Activated gamma-delta T cell treated with anti-CD3 and anti-CD28 coated beads, Interleukin-2, amount 50 U/mL, for 16 hours (primary cell): ENCODE results near the gene PREB.
A peak's percentile ranks its signal among the peaks of the same experiment; 100 is the strongest.

ENCODE experiments used
- DNase-seq: peaks from one replicate; pipeline ENCODE4 v3.0.0-alpha.2; 2020; ENCODE audit warnings: low read depth

PREB gene

GRCh38 chr2:27095745-27096651, 38.4 kb downstream of the PREB start:
- no peak for DNase-seq

DNA sequence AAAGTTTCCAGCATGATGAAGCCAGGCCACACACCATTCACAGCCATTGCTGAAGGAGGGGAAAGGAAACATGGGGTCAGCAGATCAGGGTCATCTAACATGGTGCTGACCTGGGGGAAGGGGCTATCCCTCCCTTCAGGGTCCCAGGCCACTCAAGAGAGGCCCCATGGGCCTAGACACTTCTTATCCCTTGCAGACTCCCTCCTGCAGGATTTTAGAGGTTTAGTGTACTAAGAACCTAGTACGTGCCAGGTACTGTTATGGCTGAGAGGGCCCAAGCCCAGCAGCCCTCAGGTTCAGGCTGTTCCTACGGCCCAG, 39.0 kb downstream of the PREB start:
- DNase-seq: no peak

DNA sequence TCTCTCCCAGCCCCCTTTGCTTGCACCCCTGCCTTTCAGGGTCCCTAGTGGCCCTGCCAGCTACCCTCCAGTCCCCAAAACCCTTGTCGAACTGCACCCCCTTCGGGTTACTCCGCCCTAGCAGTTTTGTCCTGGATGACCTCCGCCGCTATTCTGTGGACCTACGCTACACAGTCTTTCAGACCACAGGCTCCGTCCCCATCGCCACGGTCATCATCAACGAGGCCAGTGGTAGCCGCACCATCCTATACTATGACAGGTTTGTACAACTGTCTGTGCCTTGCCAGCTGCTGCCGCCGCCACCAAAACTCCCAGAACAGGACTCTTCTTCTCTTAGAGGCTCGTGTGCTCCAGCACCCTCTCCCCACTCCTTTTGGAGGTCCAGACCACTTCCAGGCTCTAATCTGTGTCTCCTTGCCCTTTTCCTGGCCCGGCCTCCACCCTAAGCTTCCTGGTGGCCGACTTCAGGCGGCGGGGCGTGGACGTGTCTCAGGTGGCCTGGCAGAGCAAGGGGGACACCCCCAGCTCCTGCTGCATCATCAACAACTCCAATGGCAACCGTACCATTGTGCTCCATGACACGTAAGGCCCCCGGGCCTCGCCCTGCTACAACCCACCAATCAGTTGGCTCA, 40.0 kb downstream of the PREB start:
- no peak for DNase-seq

- no peak for DNase-seq
Observed at GRCh38 chr2:27093430-27094352, 40.7 kb downstream of the PREB start.

DNA sequence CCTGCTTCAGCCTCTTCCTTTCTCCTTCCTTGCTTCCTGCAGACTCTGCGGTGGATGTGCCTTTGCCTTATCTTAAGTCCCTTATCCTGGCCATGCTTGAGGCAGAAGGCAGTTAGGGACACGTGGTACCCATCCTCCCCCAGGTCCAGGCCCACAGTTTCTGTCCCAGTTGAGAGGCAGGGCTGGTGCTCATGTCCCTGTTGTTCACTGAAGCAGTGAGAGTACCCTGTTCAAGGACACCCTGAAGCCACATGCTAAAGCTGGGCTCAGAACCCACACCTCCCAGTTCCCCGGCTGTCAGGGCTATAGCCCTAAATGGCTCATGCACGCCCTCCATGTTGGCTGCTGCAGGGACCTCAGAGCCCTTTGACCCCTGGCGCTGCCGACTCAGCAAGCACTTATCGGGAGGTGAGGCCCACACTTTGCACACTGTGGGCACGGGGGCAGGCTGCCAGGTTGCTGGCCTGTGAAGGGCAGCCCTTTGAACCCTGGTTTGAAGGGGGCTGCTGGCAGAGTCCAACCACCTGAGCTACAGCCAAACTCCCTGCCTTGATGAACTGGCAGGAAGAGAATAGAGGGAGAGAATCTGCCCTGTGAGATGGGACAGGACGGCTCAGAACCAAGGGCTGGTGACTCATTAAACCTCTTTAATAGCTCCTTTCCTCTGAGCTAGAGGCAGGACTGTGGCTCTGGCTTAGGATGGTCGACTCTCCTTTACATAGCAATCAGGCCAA, 41.6 kb downstream of the PREB start:
- no peak for DNase-seq

DNA sequence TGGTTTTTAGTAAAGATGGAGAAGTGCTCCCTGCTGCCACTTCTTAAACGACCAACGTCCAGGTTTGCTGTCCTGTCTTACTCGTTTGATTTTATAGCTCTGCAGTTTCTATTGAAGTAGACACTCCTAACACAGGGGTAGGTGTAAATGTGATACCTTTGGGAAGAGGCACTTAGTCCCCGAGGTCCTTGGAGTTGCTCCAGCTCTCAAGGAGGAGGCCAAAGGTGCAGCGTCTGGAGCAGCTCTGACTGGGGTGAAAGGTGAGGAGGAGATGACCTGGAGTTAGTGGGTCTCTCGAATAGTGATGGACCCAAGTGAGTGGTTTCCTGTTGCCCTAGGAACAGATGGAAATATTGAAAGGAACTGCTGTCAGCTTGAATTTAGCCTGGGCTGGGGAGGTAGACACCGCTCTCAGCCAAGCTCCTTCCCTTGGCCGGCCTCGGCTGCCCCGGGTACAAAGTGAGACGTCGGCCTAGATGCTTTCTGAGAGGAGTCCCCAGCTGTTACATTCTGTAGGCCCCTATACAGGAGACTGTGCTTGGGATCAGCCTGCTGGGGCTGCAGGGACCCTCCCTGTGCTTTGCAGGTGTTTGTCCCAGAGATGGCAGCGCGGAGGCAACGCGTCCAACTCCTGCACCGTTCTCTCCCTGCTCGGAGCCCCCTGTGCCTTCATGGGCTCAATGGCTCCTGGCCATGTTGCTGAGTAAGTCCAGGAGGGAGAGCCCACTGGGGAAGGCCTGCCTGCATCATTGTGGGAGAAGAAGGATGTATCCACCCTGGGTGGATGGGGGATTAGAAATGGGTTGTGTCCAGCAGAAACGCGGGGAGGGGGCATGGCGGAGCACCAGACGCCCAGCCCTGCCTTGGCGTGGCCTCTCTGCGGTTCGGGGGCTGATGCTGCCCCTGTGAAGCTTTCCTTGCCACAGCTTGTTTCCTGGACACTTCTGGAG, 42.4 kb downstream of the PREB start:
- DNase-seq: no peak

DNA sequence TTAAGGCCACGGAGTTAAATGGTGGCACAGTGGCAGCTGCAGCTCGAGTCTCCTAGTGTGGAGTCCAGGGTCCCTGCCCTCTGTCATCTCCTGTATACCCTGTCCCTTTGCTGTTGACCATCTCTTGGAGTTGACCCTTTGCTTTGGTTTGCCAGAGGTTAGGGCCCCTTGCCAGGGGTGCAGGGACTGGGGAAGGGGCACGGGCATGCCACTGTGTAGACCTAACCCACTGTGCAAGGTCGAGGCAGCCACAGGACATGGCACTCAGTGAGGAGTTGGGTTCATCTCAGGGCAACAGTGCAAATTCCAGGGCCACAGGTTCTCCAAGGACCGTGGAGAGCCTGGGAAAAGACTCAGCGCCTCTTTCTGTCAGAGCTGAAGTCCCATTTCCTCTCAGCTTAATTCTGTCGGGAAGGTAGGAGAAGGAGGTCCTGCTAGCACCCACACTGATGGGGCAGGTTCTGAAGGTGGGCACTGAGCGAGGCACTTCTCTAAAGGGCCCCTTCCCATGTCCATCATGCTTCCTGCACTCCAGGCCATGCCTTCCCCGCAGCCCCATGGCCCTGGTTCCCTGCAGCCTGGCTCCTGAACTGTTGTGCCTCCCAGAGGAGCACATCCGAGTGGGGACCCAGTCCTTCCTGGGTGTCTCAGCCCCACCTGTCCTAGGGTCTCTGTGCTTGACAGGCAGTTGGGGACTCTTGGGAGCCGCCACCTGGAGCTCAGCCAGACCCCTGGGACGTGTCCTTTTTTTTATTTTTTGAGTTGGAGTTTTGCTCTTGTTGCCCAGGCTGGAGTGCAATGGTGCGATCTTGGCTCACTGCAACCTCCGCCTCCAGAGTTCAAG, 45.1 kb downstream of the PREB start:
- DNase-seq: no peak

- DNase-seq: no peak
Observed at GRCh38 chr2:27088634-27089033, 45.8 kb downstream of the PREB start.

DNA sequence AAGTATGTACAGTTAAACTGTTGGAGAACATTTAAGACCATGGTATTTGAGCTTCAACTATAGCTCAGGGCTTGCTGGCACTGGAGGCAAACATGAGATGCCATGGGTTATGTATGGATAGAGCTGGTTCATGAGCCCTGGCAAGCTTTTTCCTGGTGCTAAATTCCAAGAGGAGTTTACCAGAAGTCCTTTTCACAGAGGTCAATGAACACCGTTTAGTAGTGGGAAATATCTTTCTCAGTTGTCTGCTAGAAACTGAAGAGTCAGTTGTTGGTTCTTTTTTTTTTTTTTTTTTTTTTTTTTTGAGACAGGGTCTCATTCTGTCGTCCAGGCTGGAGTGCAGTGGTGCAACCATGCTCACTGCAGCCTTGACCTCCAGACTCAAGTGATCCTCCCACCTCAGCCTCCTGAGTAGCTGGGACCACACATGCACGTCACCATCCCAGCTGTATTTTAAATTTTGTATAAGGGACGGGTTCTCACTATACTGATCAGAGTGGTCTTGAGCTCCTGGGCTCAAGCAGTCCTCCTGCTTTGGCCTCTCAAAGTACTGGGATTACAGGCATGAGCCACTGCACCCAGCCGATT, 46.5 kb downstream of the PREB start:
- no peak for DNase-seq

DNA sequence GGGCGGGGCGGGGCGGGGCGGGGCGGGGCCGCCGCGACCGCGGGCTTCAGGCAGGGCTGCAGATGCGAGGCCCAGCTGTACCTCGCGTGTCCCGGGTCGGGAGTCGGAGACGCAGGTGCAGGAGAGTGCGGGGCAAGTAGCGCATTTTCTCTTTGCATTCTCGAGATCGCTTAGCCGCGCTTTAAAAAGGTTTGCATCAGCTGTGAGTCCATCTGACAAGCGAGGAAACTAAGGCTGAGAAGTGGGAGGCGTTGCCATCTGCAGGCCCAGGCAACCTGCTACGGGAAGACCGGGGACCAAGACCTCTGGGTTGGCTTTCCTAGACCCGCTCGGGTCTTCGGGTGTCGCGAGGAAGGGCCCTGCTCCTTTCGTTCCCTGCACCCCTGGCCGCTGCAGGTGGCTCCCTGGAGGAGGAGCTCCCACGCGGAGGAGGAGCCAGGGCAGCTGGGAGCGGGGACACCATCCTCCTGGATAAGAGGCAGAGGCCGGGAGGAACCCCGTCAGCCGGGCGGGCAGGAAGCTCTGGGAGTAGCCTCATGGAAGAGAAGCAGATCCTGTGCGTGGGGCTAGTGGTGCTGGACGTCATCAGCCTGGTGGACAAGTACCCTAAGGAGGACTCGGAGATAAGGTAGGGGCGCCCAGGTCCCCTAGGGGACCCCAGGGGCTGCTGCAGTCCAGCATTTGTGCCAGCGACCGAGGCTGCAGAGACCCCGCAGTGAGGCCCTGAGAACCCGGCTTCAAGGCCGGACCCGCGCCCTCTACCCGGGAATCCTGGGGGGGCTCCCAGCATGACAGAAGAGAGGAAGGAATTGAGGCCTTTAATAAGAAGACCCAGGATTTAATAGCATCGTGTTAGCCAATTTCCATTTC, 47.5 kb downstream of the PREB start, which contains the start of gene KHK:
Gene KHK, plus strand, starts transcription at position 49 of the 870 bp plus-strand sequence. Its CDS starts 488 bp downstream, at position 537.
- DNase-seq: no peak

DNA sequence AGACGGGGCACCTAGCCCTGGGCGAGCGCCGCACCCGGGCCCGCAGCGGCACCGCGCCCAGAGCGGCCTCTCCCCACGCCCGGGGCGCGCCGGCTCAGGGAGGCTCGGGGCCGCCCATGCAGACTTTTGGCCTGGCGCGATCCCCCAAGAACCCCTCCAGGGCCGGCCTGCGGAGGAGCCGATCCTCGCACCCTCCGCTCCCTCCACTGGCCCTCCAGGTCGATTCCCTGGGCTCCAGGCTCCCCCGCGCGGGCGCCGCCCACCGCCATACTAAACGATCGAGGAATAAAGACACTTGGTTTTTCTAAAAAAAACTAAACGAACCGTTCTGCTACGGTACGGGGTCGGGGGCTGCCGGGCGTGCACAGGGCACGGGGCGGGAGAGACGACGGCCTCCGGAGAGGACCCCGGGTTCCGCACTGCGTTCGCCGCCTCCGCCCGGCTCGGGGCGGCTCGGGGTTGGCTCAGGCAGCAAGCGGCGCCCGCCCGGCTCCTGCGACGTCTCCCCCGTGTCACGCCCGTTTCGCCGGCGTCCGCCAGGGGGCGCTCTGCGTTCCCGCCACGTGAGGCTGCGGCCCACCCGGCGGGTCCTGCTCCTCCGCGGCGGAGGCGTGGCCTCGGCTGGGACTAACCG, 48.2 kb downstream of the PREB start:
- peak; percentile 99 for DNase-seq

DNA sequence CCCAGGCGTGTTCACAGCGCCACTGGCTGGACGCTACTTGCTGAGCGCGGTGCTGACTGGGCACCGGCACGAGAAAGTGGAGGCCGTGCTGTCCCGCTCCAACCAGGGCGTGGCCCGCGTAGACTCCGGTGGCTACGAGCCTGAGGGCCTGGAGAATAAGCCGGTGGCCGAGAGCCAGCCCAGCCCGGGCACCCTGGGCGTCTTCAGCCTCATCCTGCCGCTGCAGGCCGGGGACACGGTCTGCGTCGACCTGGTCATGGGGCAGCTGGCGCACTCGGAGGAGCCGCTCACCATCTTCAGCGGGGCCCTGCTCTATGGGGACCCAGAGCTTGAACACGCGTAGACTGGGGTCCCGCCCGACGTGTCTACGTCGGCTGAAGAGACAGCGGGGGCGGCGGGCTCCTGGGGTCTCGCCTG, 48.8 kb downstream of the PREB start:
- no peak for DNase-seq

GRCh38 chr2:27085062-27085672, 49.3 kb downstream of the PREB start:
- no peak for DNase-seq

DNA sequence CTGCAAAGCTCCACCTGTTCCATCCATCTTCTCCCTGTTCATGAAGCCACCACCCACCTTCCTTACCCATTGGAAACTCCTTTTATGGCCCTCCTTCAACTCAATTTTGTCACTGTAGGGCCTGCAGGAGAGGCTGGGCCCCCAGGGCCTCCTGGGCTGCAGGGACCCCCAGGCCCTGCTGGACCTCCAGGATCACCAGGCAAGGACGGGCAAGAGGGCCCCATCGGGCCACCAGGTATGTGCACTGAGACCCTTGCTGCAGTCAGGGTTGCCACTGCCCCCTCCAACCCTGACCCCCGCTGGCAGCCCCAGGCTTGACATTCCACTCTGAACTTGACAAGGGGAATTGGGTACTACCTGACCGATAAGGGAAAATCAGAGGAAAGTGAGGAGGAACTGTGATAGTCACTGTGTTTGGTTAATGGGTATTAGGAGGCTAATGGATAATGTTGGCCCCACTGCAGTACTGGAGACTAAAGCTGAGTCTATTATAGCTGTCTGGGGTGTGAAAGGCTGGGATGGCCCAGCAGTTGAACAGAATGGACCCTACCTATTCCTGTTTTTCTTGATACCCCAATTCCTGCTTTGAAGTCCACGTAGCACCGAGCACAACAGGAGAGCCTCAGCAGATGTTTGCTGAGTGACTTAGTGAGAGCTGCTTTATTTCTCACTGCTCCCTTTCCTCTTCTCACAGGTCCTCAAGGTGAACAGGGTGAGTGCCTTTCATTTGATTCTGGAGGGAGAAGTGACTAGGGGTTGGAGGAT, 50.0 kb downstream of the PREB start:
- DNase-seq: no peak

- DNase-seq: no peak
Observed at GRCh38 chr2:27083410-27084296, 50.8 kb downstream of the PREB start.
